NCI-H1105 treated with DMSO at 0.1 percent for 48 hours (cell line): Measurements from ENCODE around the gene USP24.

ENCODE experiments used
- DNase-seq: peaks from one replicate; lab custom pipeline; 2025; lab: John Stamatoyannopoulos, UW

USP24 gene, protein sequence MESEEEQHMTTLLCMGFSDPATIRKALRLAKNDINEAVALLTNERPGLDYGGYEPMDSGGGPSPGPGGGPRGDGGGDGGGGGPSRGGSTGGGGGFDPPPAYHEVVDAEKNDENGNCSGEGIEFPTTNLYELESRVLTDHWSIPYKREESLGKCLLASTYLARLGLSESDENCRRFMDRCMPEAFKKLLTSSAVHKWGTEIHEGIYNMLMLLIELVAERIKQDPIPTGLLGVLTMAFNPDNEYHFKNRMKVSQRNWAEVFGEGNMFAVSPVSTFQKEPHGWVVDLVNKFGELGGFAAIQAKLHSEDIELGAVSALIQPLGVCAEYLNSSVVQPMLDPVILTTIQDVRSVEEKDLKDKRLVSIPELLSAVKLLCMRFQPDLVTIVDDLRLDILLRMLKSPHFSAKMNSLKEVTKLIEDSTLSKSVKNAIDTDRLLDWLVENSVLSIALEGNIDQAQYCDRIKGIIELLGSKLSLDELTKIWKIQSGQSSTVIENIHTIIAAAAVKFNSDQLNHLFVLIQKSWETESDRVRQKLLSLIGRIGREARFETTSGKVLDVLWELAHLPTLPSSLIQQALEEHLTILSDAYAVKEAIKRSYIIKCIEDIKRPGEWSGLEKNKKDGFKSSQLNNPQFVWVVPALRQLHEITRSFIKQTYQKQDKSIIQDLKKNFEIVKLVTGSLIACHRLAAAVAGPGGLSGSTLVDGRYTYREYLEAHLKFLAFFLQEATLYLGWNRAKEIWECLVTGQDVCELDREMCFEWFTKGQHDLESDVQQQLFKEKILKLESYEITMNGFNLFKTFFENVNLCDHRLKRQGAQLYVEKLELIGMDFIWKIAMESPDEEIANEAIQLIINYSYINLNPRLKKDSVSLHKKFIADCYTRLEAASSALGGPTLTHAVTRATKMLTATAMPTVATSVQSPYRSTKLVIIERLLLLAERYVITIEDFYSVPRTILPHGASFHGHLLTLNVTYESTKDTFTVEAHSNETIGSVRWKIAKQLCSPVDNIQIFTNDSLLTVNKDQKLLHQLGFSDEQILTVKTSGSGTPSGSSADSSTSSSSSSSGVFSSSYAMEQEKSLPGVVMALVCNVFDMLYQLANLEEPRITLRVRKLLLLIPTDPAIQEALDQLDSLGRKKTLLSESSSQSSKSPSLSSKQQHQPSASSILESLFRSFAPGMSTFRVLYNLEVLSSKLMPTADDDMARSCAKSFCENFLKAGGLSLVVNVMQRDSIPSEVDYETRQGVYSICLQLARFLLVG (N-terminal part only)

GRCh38 chr1:55215194-55216021 lies at the start of gene USP24:
Gene USP24, minus strand, starts transcription at chr1:55215364. Its CDS starts 251 bp downstream, at chr1:55215113.
- peak; percentile 67 for DNase-seq

DNA sequence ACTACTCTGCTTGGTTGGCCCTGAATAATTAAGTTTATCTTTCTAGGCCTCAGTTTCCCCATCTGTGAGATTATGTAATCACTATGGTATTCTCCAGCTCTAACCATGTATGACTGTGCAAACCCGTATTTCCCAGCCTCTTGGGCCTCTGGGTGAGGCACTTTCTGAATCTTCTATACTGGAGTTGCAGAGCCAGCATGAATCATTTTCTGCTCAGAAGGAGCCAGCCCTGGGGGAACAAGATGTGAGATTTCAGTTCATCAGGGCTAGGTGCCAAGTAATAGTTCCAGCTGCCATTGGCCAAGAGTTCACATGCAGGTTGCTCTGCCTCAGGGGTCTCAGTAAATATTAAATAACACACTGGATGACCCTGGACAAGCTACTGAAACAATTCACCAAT lies 47.7 kb upstream of the USP24 start:
- DNase-seq, result no peak

DNA sequence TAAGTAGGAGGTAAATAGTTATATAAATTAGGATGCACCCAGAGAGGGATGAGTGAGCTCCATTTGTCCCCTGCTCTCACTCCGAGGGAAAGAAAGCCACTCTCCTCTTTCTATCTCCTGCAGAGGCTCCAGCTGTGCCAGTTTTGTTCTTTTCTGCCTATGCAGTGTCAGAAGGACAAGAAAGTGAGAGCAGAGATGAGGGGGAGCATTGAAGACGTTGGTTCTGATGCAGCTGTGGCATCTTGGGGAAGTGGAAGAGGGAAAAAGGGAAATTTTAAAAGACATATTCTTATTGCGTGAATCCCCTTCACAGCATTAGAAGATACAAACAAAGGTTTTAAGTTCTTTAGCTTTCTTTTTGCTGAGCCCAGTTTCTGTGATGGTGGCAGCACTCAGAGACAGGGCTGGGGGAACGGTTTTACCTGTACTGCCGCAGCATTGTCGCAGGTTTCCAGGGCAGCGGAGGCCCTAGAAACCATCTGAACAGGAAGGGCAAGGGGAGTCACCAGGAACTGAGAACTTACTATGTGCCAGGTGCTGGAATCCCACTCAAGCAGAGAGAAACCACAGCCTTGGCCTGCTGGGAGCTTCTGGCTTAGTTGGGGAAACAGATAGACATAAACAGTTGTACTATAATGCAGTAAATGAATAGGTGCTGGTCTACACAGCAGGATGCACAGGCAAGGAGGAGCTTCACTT lies 44.9 kb upstream of the USP24 start:
- DNase-seq, result no peak

DNA sequence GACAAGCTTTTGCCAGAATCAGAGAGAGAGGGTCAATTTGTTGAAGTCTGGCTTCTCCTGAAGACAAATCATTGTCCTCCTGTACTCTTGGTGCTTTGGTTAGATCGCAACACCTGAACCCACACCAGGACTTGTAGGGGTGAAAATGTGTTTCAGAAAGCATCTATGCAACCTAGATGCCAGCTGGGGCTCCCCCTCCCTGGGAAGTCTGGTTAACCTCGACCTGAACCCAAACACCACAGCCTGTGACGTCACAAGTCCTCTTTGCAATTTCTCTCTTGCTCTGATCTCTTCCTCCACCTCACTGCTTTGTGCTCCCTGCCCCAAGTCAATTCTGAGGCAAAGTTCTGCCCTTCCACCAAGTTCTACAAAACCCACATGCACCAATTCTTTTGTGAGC lies 42.8 kb upstream of the USP24 start:
- DNase-seq, result no peak

GRCh38 chr1:55255901-55256300 lies 40.7 kb upstream of the USP24 start:
- DNase-seq, result no peak

DNA sequence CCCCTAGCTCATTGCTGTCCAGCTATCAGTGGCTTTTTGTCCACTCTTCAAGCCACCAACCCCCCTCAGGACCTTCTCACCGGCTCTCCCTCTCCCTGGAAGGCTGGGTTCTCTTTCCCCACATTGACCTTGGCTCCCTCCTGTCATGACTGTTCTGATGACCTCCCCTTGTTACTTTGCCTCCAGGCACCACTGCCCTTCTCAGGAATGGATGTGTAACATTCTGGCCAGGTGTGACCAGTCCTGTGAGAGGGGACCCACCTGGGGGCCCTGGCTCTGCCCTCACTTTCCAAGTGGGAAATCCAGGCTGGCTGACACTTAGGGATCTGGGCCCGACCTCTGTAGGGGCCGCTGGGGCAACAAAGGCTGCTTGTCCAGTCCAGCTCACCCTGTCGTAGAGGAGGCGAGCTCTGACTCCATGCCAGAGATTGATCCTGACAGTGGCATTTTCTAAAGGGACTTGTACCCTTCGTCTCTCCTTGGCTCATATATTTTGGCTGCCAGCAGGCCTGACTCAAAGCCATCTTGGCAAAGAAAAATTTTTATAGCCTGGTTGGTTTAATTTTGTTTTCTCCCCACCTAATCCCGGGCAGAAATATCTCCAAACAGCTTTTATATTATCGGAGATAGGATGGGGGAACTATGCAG lies 37.9 kb upstream of the USP24 start:
- peak; percentile 61 for DNase-seq

DNA sequence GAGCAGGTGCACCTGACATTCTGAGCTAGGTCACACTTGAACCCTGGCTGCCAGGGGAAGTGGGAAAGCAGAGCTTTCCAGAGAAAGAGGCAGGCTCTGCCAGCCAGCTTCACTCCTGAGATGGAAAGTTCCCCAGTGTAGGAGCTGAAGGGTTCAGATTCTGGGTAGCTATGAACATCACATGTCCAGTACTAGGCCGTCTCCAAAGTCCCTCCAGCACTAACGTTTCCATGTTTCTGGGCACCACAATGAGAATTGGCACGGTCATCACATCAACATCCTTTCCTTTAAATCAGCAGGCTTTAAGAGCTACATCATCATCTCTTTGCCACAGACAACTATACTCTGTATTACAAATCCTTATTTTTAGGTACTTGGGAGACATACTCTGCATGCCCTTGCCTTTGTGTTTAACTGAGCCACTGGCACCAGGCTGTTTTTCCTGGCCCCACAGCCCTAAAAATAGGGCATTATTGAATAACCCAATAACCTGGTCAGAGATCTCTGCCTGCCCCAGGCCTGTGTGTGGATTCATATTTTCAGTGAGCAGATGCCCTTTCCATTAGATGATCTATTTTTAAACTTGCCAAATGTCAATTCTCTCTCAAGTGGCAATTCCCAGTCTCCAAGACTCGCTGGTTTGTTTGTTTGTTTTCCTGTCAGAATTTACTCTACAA lies 35.4 kb upstream of the USP24 start:
- peak; percentile 17 for DNase-seq

- no peak for DNase-seq
These were observed 34.7 kb upstream of the USP24 start for GRCh38 chr1:55249646-55250398.

GRCh38 chr1:55246896-55247295 lies 31.7 kb upstream of the USP24 start:
- DNase-seq, result no peak

GRCh38 chr1:55246331-55246730 lies 31.2 kb upstream of the USP24 start:
- DNase-seq, result no peak

GRCh38 chr1:55245781-55246180 lies 30.6 kb upstream of the USP24 start:
- no peak for DNase-seq

- DNase-seq, result no peak
These were observed 29.4 kb upstream of the USP24 start for GRCh38 chr1:55244476-55245099.

- no peak for DNase-seq
These were observed 28.5 kb upstream of the USP24 start for GRCh38 chr1:55243655-55244054.

DNA sequence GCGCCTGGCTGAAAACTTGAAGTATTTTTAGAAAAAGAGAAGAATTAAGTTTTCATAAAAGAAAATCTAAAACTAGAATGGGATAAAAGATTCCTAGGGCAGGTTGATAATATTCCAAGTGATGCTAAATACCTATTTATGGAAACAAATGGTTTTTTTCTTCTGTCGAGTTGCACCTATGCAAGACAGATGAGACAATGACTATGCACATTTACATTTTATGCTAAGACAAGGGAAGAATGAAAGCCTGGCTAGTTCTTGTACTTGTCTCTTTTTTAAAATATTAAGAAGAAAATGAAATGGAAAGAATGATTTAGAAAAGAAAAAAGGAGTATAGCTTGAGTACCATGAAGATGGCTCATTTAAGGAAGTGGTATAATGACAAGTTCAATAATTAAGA lies 24.4 kb upstream of the USP24 start:
- DNase-seq, result no peak

DNA sequence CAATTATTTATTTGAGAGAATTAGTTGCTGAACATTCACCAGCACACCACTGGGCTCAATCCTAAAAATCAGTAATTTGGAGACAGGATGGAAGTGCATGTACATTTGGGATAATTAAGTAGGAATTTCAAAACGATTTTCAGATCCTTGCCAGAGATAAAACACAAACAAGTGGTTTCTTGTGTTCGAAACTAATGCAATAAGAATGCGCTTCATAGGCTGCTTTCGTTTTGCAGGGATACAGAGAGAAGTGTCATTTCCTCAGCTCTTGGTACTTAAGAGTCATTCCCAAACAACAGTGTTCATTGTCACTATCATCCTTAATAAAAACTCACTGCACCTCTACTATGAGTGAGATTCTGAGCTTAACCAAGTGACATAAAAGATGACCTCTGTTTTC lies 20.6 kb upstream of the USP24 start:
- DNase-seq, result no peak

DNA sequence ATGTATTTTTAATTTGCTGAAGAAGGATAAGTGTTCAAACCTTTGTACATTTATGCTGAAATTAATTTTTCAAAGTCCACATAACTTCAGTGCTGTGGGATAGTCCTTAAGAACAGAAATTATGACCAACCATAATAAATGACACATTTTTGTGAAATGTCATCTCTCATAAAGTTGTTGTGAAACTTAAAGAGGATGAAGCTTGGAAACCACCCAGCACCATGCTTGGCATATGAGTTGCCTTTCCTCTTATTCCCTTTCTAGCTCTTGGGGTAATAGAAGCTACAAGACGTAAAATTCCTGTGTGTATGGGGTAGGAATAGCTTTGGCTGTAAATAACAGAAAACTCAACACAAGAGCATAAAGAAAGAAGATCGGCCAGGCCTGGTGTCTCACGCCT lies 18.9 kb upstream of the USP24 start:
- DNase-seq, result no peak

DNA sequence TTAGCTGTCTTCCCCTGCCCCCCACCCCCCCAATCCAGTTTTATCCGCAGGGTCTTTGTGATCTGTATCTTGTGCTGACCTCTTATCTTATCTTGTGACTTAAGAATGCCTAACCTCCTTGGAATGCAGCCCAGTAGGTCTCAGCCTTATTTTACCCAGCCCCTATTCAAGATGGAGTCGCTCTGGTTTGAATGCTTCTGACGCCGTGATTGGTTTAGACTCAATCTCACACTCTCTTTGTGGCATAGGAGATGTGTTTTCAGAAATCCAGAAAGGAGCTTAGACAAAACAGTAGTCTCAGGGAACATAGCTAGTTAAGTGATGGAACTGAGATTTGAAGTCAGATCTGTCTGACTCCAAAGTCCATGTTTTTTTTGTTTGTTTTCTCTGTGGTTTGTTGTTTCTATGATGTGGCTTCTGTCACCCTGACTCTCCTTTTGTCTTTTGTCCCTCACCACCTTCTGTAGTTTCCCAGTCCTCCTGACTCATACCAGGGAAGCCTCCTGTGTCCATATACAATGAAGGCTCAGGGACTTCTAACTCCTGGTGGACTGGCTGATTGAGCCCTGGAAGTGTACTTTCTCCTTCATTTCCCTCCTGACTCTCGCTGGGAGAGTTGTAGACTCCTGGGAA lies 18.1 kb upstream of the USP24 start:
- DNase-seq, result no peak
